GM18907 (cell line): ENCODE data around the gene ETV6.

Source experiments
- ATAC-seq: cut with Tn5 transposase; IDR thresholded peaks from one replicate; pipeline ENCODE4 v1.9.1; 2021; ENCODE audit warnings: mild to moderate bottlenecking, moderate library complexity; ENCODE audit not compliant: unreplicated experiment

Gene ETV6

DNA sequence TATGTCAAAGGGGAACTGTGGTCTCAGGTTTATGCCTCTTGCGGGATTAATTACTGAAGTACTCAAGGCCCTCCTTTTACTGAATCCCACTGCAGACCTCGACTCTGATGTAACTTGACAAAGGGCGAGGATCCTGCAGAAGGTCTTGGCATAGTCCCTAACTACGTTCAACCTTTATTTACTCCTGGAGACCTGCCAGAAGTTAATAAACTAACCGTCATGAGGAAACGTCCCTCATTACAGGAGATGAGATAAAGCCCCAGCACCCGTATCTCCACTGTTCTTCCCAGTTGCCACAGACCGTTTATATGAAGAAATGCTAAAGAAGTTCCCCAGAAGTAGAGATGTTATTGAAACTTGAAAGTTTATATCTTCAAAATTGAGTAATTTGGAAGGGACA, 190.9 kb downstream of the ETV6 start:
- ATAC-seq, result no peak

DNA sequence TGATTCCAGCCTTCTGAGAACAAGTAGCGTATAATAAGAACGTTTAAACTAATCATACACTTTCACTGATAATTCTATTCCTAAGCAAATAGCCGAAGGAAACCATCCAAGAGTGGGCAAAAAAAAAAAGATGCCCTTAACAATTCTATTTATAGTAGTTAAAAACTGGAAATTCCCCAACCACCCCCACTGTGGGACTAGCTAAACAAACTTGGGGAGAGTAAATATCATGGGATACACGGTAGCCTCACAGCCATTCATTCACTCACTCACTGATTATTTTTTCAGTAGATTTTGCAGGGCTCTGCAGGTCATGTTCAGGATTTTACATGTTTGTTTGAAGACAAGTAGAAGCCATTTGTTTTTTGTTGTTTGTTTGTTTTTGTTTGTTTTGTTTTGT, 197.0 kb downstream of the ETV6 start:
- no peak for ATAC-seq

- no peak for ATAC-seq
These were observed 198.1 kb downstream of the ETV6 start for GRCh38 chr12:11847539-11847938.

DNA sequence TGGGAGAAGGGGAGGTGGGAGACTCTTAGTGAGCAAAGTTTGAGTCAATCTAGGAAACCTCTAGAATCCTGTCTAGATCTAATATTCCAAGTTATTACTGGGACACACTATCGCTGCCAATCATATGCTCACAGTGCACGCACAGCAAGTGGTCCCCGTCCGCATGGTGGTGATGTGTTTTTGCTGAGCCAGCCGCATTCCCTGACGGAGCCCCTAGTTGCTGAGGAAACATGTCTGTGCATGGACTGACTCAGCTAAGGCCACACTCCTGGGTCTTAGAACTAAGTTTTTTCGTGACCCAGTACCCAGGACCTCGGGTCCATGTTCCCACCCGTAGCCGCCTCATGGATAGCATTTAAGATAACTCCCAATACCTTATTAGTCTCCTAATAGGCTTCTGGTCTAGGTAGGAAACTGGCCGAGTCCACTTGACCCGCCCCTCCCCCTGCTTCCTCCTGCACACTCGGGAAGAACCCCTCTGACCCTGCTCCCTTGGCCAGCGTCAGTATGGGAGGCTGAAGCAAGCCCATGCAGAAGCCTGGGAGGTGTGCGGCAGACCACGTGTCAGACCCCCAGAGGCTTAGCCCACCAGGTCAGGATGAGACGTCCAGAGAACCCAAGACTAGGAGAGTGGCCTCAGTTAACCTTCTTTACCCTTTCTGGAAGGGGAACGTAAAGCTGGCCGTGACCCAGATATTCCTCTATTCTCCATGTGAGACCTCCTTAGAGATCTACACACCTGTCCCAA, 200.5 kb downstream of the ETV6 start:
- no peak for ATAC-seq

GRCh38 chr12:11853126-11853525, 203.7 kb downstream of the ETV6 start:
- no peak for ATAC-seq

GRCh38 chr12:11854011-11854499, 204.6 kb downstream of the ETV6 start:
- ATAC-seq, result no peak

DNA sequence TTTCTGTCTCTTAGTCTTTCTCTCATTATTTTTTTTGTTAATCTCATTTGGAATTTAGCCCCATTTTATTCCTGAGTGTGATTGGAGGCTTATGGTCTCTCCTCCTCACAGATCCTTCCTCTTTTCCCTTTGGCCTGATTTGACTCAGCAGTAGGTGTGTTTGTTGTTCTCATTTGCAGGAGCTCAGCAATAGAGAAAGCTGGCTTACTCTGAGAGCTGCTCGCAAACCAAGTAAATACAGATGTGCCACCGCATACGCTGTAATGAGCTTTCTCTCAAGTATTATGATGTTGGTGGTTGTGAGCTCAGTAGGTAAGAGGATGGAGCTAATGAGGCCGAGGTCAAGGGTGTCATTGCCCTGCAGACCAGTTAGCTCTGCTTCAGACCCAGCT, 206.5 kb downstream of the ETV6 start:
- ATAC-seq, result peak; percentile 68

- no peak for ATAC-seq
These were observed 207.5 kb downstream of the ETV6 start for GRCh38 chr12:11856971-11857370.

DNA sequence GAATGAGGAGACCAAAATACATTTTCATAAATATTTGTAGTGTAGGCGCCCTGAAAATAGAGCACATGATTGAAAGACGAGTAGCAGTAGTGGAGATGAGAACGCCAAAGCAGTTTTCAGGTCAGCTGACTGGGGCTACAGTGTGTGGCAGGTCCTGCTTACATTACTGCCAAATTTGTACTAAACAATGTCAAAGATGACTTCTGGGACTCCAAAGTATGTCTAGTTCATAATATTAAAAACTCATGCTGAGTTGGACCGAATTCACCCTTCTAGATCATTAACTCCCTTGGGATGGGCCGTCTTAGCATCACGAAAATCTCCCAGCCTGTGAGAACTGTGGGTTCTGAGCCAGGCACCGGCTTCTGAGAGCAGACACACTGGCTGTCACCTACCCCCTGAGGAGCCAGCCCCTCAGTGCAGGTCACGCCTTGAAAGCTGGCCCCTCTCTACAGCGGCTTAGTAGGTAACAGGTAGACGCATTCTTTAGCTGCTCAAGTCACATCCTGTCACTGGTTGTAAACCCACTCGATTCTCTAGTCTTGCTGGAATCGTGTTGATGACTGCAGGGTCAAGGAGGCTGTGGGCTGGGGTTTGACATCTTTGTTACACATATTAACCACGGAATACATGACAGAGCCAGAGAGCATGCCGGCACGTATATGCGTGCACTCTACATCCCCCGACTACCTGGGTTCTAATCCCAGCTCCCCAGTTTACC, 210.4 kb downstream of the ETV6 start:
- no peak for ATAC-seq

DNA sequence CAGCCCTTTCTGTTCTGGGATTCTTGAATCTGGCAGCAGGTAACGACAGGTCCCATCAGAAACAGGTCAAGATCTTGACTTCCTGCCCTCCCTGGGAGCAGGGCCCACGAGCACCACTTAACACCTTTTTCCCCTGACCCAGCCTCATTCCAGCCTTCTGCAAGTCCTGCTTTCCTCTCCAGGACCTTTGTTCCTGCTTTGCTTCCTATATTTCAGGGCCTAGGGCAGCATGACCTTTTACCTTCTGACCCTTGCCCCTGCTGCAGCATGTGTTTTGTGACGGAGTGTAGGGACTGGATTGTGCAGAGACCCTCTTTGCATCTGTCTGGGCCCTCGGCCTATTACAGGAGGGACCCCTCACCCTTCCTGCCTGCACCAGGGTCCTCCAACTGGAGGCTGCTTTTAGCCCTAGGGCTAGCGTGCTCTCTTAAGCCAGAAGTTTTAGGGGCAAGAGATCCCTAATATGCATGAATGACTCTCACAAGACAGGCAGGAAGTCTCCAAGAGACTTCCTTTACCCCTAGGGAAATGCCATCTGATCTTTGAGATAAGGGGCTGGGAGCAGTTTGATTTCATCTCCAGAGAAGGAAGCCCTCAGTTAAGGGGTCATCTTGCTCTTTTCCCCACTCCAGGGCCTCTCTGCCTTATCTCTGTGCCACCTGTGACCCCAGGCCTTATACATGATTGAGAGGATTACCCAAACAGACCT, 211.8 kb downstream of the ETV6 start:
- no peak for ATAC-seq

- ATAC-seq, result no peak
These were observed 212.6 kb downstream of the ETV6 start for GRCh38 chr12:11861864-11862600.

DNA sequence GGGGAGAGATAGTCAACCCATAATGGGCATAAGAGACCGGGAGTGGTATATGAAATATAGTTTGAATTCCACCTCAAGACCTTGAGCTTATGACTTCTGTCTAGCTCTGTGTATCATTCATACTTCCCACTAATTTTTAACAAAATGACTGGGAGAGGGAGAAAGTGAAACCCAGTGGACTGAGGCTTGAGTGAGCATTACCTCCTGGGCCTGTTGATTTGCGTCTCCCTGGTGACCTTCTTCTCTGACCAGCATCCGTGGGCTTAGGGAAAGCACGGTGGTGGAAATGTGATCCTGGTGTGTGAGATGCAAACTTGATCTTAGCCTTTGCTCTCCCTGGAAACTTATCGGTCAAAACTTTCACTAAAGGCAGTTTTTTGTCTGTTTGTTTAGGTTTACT, 213.3 kb downstream of the ETV6 start:
- ATAC-seq, result peak; percentile 59

DNA sequence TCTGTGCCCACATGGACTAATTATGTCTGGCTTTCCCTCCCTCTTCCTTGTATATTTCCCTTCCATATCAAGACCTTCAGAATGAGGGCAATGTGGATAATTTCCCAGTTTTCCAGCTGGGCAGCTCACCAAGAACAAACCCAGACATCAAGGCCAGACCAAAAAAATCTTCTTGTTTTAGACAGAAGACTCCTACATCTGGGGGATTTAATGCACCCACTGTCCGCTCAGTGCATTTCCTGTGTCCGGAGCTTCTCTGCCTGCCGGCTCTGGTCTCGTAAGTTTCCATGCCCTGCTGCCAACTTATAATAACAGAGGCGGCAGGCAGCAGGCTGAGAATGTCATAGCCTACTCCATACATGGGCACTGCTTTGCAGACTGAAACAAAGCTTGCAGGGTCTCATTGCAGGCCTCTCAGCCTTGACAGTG, 214.0 kb downstream of the ETV6 start:
- no peak for ATAC-seq

- ATAC-seq, result no peak
These were observed 214.5 kb downstream of the ETV6 start for GRCh38 chr12:11863988-11864387.

- ATAC-seq, result no peak
These were observed 216.3 kb downstream of the ETV6 start for GRCh38 chr12:11865824-11866223.

GRCh38 chr12:11868027-11868426, 218.6 kb downstream of the ETV6 start:
- ATAC-seq, result no peak

- no peak for ATAC-seq
These were observed 219.9 kb downstream of the ETV6 start for GRCh38 chr12:11869406-11869805.

GRCh38 chr12:11870041-11870451, 220.6 kb downstream of the ETV6 start:
- ATAC-seq, result no peak

- ATAC-seq, result no peak
These were observed 222.6 kb downstream of the ETV6 start for GRCh38 chr12:11872055-11872454.

- ATAC-seq, result no peak
These were observed 226.0 kb downstream of the ETV6 start for GRCh38 chr12:11875414-11875935.

- no peak for ATAC-seq
These were observed 226.8 kb downstream of the ETV6 start for GRCh38 chr12:11876307-11876706.
